WTC11 (cell line): ENCODE data around the gene FUT8. TPM values are rescaled to one million over a fixed set of nuclear protein-coding genes. Genes with fewer than 3 reads are reported as not detected.

Experiments
- ATAC-seq: fragments of 200-7000 bp; cut with Tn5 transposase; 2 replicates; pipeline ENCODE4 v1.10.0; 2021; ENCODE audit warnings: mild to moderate bottlenecking, moderate library complexity
- CTCF ChIA-PET: fragments of 300-600 bp; sonication (Branson Sonifier 250); formaldehyde crosslinking; loops from one replicate; lab custom pipeline; 2021; ENCODE audit warnings: antibody characterized with exemption; lab: Charles Lee
- POLR2A ChIA-PET: fragments of 350-600 bp; sonication (Branson Sonifier 250); formaldehyde crosslinking; loops from one replicate; lab custom pipeline; 2021; ENCODE audit warnings: antibody characterized with exemption; lab: Charles Lee
- DNase-seq: peaks from one replicate; pipeline ENCODE4 v3.0.0; 2021; ENCODE audit warnings: low spot score
- H3K27ac Mint-ChIP-seq: 2 replicates; pipeline ENCODE4 v1.8.0; 2021; ENCODE audit warnings: mixed read lengths
- H3K27me3 Mint-ChIP-seq: 2 replicates; pipeline ENCODE4 v1.8.0; 2021; ENCODE audit warnings: low read depth, mild to moderate bottlenecking, moderate library complexity, mixed read lengths
- H3K36me3 Mint-ChIP-seq: 2 replicates; pipeline ENCODE4 v1.8.0; 2021; ENCODE audit warnings: mixed read lengths
- H3K4me1 Mint-ChIP-seq: 2 replicates; pipeline ENCODE4 v1.8.0; 2022; ENCODE audit warnings: mixed read lengths
- H3K4me3 Mint-ChIP-seq: 2 replicates; pipeline ENCODE4 v1.8.0; 2021; ENCODE audit warnings: mild to moderate bottlenecking, moderate library complexity, mixed read lengths
- H3K9me3 Mint-ChIP-seq: 2 replicates; pipeline ENCODE4 v1.8.0; 2021; ENCODE audit warnings: mixed read lengths
- CBFB ChIP-seq: sonication (generic); formaldehyde crosslinking; IDR thresholded peaks from 2 replicates; pipeline ENCODE4 v1.8.1; 2022; ENCODE audit warnings: mild to moderate bottlenecking, low read depth, missing genetic modification reagents
- ESRRA ChIP-seq: sonication (generic); formaldehyde crosslinking; IDR thresholded peaks from 2 replicates; pipeline ENCODE4 v1.8.1; 2022; ENCODE audit warnings: mild to moderate bottlenecking, missing genetic modification reagents, borderline replicate concordance
- FOXK1 ChIP-seq: sonication (generic); formaldehyde crosslinking; IDR thresholded peaks from 2 replicates; pipeline ENCODE4 v1.8.0; 2022; ENCODE audit warnings: mild to moderate bottlenecking, moderate library complexity, missing genetic modification reagents
- GRHL2 ChIP-seq: fragments of 250-450 bp; sonication (Bioruptor Pico); IDR thresholded peaks from 2 replicates; pipeline ENCODE4 v1.8.0; 2022; ENCODE audit warnings: mild to moderate bottlenecking, moderate library complexity; ENCODE audit not compliant: insufficient replicate concordance, severe bottlenecking
- HMGA2 ChIP-seq: fragments of 250-450 bp; sonication (Bioruptor Pico); IDR thresholded peaks from 2 replicates; pipeline ENCODE4 v1.4.0; 2021; ENCODE audit warnings: mild to moderate bottlenecking, moderate library complexity
- MXD4 ChIP-seq: fragments of 250-450 bp; sonication (Bioruptor Pico); IDR thresholded peaks from 2 replicates; pipeline ENCODE4 v1.8.0; 2021; ENCODE audit warnings: mild to moderate bottlenecking, moderate library complexity, borderline replicate concordance
- MYBL2 ChIP-seq: sonication (generic); formaldehyde crosslinking; IDR thresholded peaks from 2 replicates; pipeline ENCODE4 v1.8.1; 2023; ENCODE audit warnings: mild to moderate bottlenecking, moderate library complexity, missing genetic modification reagents
- NFATC4 ChIP-seq: fragments of 250-450 bp; sonication (Bioruptor Pico); IDR thresholded peaks from 2 replicates; pipeline ENCODE4 v1.9.0; 2021; ENCODE audit warnings: mild to moderate bottlenecking
- PRRX2 ChIP-seq: fragments of 250-450 bp; sonication (Bioruptor Pico); IDR thresholded peaks from 2 replicates; pipeline ENCODE4 v1.8.0; 2021; ENCODE audit warnings: mild to moderate bottlenecking
- RELA ChIP-seq: sonication (generic); formaldehyde crosslinking; IDR thresholded peaks from 2 replicates; pipeline ENCODE4 v1.8.1; 2022; ENCODE audit warnings: missing genetic modification reagents, mild to moderate bottlenecking, borderline replicate concordance
- RORB ChIP-seq: fragments of 250-450 bp; sonication (Bioruptor Pico); IDR thresholded peaks from 2 replicates; pipeline ENCODE4 v1.9.0; 2021; ENCODE audit warnings: mild to moderate bottlenecking
- SMAD4 ChIP-seq: sonication (generic); formaldehyde crosslinking; IDR thresholded peaks from 2 replicates; pipeline ENCODE4 v1.8.0; 2022; ENCODE audit warnings: mild to moderate bottlenecking, missing genetic modification reagents
- SOX15 ChIP-seq: fragments of 250-450 bp; sonication (Bioruptor Pico); IDR thresholded peaks from 2 replicates; pipeline ENCODE4 v1.9.0; 2021; ENCODE audit warnings: mild to moderate bottlenecking
- SP1 ChIP-seq: sonication (generic); formaldehyde crosslinking; conservative IDR thresholded peaks from 2 replicates; pipeline ENCODE4 v1.8.1; 2022; ENCODE audit warnings: missing genetic modification reagents
- ZNF121 ChIP-seq: sonication (generic); formaldehyde crosslinking; IDR thresholded peaks from 2 replicates; pipeline ENCODE4 v1.8.0; 2023; ENCODE audit warnings: missing genetic modification reagents
- ZNF219 ChIP-seq: sonication (generic); formaldehyde crosslinking; IDR thresholded peaks from 2 replicates; pipeline ENCODE4 v1.8.0; 2023; ENCODE audit warnings: missing genetic modification reagents, mild to moderate bottlenecking, borderline replicate concordance
- ZNF263 ChIP-seq: sonication (generic); formaldehyde crosslinking; IDR thresholded peaks from 2 replicates; pipeline ENCODE4 v1.8.1; 2022; ENCODE audit warnings: low read depth, mild to moderate bottlenecking, moderate library complexity, missing genetic modification reagents
- ZNF396 ChIP-seq: fragments of 250-450 bp; sonication (Bioruptor Pico); IDR thresholded peaks from 2 replicates; pipeline ENCODE4 v1.8.0; 2021; ENCODE audit warnings: mild to moderate bottlenecking, moderate library complexity, borderline replicate concordance
- ZNF416 ChIP-seq: fragments of 250-450 bp; sonication (Bioruptor Pico); IDR thresholded peaks from 2 replicates; pipeline ENCODE4 v1.9.0; 2021; ENCODE audit warnings: mild to moderate bottlenecking, inconsistent platforms
- ZNF423 ChIP-seq: fragments of 250-450 bp; sonication (Bioruptor Pico); IDR thresholded peaks from 2 replicates; pipeline ENCODE4 v2.1.2; 2022; ENCODE audit warnings: mild to moderate bottlenecking, moderate library complexity
- total RNA-seq: library from RNA; stranded (reverse); gene quantifications from 3 replicates; pipeline ENCODE4 v1.2.3, GENCODE V29; 2021
- TF ChIP-seq, protein P1 (sequence below): sonication (generic); formaldehyde crosslinking; IDR thresholded peaks from 2 replicates; pipeline ENCODE4 v1.8.1; 2022; ENCODE audit warnings: missing genetic modification reagents, borderline replicate concordance
- TF ChIP-seq, protein P2 (sequence below): fragments of 250-450 bp; sonication (Bioruptor Pico); IDR thresholded peaks from 2 replicates; pipeline ENCODE4 v1.9.0; 2021; ENCODE audit warnings: mild to moderate bottlenecking, borderline replicate concordance
- TF ChIP-seq, protein P3 (sequence below): sonication (generic); formaldehyde crosslinking; IDR thresholded peaks from 2 replicates; pipeline ENCODE4 v1.8.1; 2023; ENCODE audit warnings: mild to moderate bottlenecking, missing genetic modification reagents
- TF ChIP-seq, protein P4 (sequence below): sonication (generic); formaldehyde crosslinking; IDR thresholded peaks from 2 replicates; pipeline ENCODE4 v1.8.1; 2022; ENCODE audit warnings: mild to moderate bottlenecking, missing genetic modification reagents, moderate library complexity, borderline replicate concordance
- TF ChIP-seq, protein P5 (sequence below): sonication (generic); formaldehyde crosslinking; IDR thresholded peaks from 2 replicates; pipeline ENCODE4 v1.8.0; 2022; ENCODE audit warnings: mild to moderate bottlenecking, missing genetic modification reagents

Gene FUT8
- total RNA-seq, 1 experiment from 2014 or later: 37.9 TPM

DNA sequence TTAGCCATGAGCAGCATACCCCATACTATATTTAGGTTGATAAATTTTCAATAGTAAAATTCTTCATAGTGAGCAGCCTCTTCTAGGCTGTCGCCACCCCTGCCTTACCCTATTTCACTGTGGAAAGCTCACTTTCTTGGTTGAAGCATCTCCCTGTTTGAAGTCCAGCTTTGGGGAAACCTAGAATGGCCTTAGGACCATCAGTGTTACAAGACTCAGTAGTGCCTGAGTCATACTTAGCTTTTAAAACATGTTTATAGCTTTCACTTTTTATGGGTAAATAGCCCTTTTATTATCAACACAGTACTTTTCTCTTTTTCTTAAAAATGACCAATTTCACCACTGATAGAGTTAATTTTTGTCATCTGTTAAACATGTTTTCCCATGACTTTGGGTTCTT, 37.1 kb downstream of the FUT8 start (continued):
- TF ChIP-seq, protein P1, sequence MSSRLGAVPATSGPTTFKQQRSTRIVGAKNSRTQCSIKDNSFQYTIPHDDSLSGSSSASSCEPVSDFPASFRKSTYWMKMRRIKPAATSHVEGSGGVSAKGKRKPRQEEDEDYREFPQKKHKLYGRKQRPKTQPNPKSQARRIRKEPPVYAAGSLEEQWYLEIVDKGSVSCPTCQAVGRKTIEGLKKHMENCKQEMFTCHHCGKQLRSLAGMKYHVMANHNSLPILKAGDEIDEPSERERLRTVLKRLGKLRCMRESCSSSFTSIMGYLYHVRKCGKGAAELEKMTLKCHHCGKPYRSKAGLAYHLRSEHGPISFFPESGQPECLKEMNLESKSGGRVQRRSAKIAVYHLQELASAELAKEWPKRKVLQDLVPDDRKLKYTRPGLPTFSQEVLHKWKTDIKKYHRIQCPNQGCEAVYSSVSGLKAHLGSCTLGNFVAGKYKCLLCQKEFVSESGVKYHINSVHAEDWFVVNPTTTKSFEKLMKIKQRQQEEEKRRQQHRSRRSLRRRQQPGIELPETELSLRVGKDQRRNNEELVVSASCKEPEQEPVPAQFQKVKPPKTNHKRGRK (CRISPR knock-in tag): no peak
- TF ChIP-seq NFATC4 (no peak), RELA (CRISPR knock-in tag) (no peak), RORB (CRISPR knock-in tag) (no peak), ZNF121 (no peak), CBFB (no peak), ESRRA (no peak), HMGA2 (CRISPR knock-in tag) (no peak), SMAD4 (no peak)

DNA sequence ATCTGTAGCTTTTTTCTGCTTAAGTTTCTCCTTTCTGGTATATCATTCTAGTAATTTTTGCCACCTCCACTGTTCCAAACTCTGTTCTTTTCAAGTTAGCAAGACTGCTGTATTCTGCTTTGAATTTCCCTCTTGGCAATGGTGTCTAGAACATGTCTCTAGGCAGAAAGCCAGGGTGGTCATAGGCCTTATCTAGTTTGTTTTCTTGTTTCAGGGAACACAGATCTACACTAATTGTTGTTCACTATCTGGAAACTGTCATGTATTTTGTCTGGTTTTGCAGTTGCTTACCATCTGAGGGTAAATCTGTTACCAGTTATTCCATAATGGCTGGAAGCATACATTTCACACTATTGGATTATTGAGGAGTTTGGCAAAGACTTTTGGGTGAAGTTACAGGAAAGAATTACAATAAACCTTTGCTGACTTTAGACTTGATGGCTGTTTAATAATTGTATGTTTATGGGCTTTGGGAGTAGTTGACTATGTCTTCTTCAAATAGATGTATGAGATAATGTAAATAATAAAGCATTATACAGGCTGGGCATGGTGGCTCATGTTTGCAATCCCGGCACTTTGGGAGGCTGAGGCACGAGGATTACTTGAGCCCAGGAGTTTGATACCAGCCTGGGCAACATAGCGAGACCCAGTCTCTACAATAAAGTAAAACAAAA, 41.4 kb downstream of the FUT8 start:
- Mint-ChIP-seq H3K27me3 (no peaks in the 10 kb centered on the region), H3K4me1 (peaks cover 6% of the 10 kb centered on the region), H3K4me3 (no peak overlapping the region), H3K27ac (no peak overlapping the region), H3K9me3 (peaks cover 8% of the 10 kb centered on the region), H3K36me3 (peaks cover 9% of the 10 kb centered on the region)
- TF ChIP-seq, protein P1 (CRISPR knock-in tag): no peak
- TF ChIP-seq, protein P2, sequence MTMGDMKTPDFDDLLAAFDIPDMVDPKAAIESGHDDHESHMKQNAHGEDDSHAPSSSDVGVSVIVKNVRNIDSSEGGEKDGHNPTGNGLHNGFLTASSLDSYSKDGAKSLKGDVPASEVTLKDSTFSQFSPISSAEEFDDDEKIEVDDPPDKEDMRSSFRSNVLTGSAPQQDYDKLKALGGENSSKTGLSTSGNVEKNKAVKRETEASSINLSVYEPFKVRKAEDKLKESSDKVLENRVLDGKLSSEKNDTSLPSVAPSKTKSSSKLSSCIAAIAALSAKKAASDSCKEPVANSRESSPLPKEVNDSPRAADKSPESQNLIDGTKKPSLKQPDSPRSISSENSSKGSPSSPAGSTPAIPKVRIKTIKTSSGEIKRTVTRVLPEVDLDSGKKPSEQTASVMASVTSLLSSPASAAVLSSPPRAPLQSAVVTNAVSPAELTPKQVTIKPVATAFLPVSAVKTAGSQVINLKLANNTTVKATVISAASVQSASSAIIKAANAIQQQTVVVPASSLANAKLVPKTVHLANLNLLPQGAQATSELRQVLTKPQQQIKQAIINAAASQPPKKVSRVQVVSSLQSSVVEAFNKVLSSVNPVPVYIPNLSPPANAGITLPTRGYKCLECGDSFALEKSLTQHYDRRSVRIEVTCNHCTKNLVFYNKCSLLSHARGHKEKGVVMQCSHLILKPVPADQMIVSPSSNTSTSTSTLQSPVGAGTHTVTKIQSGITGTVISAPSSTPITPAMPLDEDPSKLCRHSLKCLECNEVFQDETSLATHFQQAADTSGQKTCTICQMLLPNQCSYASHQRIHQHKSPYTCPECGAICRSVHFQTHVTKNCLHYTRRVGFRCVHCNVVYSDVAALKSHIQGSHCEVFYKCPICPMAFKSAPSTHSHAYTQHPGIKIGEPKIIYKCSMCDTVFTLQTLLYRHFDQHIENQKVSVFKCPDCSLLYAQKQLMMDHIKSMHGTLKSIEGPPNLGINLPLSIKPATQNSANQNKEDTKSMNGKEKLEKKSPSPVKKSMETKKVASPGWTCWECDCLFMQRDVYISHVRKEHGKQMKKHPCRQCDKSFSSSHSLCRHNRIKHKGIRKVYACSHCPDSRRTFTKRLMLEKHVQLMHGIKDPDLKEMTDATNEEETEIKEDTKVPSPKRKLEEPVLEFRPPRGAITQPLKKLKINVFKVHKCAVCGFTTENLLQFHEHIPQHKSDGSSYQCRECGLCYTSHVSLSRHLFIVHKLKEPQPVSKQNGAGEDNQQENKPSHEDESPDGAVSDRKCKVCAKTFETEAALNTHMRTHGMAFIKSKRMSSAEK (CRISPR knock-in tag): no peak
- TF ChIP-seq, protein P3, sequence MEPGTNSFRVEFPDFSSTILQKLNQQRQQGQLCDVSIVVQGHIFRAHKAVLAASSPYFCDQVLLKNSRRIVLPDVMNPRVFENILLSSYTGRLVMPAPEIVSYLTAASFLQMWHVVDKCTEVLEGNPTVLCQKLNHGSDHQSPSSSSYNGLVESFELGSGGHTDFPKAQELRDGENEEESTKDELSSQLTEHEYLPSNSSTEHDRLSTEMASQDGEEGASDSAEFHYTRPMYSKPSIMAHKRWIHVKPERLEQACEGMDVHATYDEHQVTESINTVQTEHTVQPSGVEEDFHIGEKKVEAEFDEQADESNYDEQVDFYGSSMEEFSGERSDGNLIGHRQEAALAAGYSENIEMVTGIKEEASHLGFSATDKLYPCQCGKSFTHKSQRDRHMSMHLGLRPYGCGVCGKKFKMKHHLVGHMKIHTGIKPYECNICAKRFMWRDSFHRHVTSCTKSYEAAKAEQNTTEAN (CRISPR knock-in tag): no peak
- TF ChIP-seq SP1 (CRISPR knock-in tag): no peak
- no peak for TF ChIP-seq GRHL2
- no peak for TF ChIP-seq FOXK1
- TF ChIP-seq ZNF423 (CRISPR knock-in tag): no peak
- no peak for TF ChIP-seq ZNF219
- TF ChIP-seq ZNF416 (CRISPR knock-in tag): no peak
- no peak for TF ChIP-seq ZNF396
- no peak for TF ChIP-seq ESRRA
- no peak for TF ChIP-seq MXD4 (CRISPR knock-in tag)
- no peak for TF ChIP-seq MYBL2
- TF ChIP-seq ZNF263 (CRISPR knock-in tag): no peak
- TF ChIP-seq SOX15 (CRISPR knock-in tag): no peak
- TF ChIP-seq, protein P4, sequence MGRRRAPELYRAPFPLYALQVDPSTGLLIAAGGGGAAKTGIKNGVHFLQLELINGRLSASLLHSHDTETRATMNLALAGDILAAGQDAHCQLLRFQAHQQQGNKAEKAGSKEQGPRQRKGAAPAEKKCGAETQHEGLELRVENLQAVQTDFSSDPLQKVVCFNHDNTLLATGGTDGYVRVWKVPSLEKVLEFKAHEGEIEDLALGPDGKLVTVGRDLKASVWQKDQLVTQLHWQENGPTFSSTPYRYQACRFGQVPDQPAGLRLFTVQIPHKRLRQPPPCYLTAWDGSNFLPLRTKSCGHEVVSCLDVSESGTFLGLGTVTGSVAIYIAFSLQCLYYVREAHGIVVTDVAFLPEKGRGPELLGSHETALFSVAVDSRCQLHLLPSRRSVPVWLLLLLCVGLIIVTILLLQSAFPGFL: no peak
- TF ChIP-seq, protein P5, sequence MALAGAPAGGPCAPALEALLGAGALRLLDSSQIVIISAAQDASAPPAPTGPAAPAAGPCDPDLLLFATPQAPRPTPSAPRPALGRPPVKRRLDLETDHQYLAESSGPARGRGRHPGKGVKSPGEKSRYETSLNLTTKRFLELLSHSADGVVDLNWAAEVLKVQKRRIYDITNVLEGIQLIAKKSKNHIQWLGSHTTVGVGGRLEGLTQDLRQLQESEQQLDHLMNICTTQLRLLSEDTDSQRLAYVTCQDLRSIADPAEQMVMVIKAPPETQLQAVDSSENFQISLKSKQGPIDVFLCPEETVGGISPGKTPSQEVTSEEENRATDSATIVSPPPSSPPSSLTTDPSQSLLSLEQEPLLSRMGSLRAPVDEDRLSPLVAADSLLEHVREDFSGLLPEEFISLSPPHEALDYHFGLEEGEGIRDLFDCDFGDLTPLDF (CRISPR knock-in tag): no peak
- TF ChIP-seq PRRX2 (CRISPR knock-in tag): no peak
- ChIA-PET POLR2A (no interaction called here), CTCF (no interaction called here)
- no peak for ATAC-seq
- no peak for DNase-seq
